Measurements from ENCODE around the gene CD63. TPM values are rescaled to one million over a fixed set of nuclear protein-coding genes. Genes with fewer than 3 reads are reported as not detected.

The CD63 gene
- total and polyA plus RNA-seq, 2 donors from 2014 or later = 1,130 to 1,381 TPM

- Histone ChIP-seq H3K9me3 (ENCODE audit: control insufficient read depth in 2 of 3, insufficient read depth in 1 of 3, low read length in 3 of 3) (no peaks in the 10 kb centered on the region), H3K4me3 (ENCODE audit: low read length in 3 of 3) (no peak overlapping the region), H3K4me1 (ENCODE audit: control insufficient read depth in 2 of 3, insufficient read depth in 2 of 3, low read depth in 1 of 3, low read length in 3 of 3) (peaks cover 0 to 9% (median 7%) of the 10 kb centered on the region in 3 donors), H3K27me3 (ENCODE audit: control insufficient read depth, insufficient read depth, low read length) (no peaks in the 10 kb centered on the region), H3K27ac (ENCODE audit: low read depth in 2 of 2, low read length in 2 of 2) (no peak overlapping the region), H3K36me3 (ENCODE audit: control insufficient read depth in 2 of 3, insufficient read depth in 3 of 3, low read length in 3 of 3) (no peaks in the 10 kb centered on the region), H3K9ac (ENCODE audit: low read length in 3 of 3) (no peak overlapping the region)
- TF ChIP-seq CTCF (IDR thresholded peaks at IDR 0.05; ENCODE audit: borderline replicate concordance, extremely low read depth, insufficient read depth) = no peak
- DNase-seq = peak in 1 of 5 donors; percentile 40
- no peak for FAIRE-seq
- intact Hi-C loops (cut with DNase I) = no loop called here
These were observed 7.3 kb upstream of the CD63 start for GRCh38 chr12:55736076-55736475.

DNA sequence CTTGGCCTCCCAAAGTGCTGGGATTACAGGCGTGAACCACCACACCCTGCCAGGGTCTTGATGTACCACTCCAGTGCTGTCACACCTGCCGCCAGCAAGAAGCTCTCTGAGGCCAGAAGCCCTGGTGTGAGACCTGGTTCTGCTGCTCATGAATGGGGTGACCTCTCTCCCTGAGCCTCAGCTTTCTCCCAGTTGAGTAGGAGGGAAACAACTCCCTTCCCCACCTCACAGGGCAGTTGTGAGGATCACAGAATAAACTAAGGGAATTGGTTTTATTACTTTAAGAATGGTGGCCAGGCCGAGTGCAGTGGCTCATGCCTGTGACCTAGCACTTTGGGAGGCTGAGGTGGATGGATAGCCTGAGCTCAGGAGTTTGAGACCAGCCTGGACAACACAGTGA, 5.8 kb upstream of the CD63 start:
- Histone ChIP-seq H3K27me3 (ENCODE audit: control insufficient read depth, insufficient read depth, low read length) (no peaks in the 10 kb centered on the region), H3K27ac (ENCODE audit: low read depth in 2 of 2, low read length in 2 of 2) (no peak overlapping the region), H3K4me1 (ENCODE audit: control insufficient read depth in 2 of 3, insufficient read depth in 2 of 3, low read depth in 1 of 3, low read length in 3 of 3) (peaks cover 0 to 19% (median 17%) of the 10 kb centered on the region in 3 donors), H3K36me3 (ENCODE audit: control insufficient read depth in 2 of 3, insufficient read depth in 3 of 3, low read length in 3 of 3) (no peaks in the 10 kb centered on the region), H3K4me3 (ENCODE audit: low read length in 3 of 3) (no peak overlapping the region), H3K9me3 (ENCODE audit: control insufficient read depth in 2 of 3, insufficient read depth in 1 of 3, low read length in 3 of 3) (no peaks in the 10 kb centered on the region), H3K9ac (ENCODE audit: low read length in 3 of 3) (no peak overlapping the region)
- DNase-seq (no peak), FAIRE-seq (no peak)
- intact Hi-C loops (cut with DNase I) = no loop called here
- TF ChIP-seq CTCF (IDR thresholded peaks at IDR 0.05; ENCODE audit: borderline replicate concordance, extremely low read depth, insufficient read depth) = no peak

DNA sequence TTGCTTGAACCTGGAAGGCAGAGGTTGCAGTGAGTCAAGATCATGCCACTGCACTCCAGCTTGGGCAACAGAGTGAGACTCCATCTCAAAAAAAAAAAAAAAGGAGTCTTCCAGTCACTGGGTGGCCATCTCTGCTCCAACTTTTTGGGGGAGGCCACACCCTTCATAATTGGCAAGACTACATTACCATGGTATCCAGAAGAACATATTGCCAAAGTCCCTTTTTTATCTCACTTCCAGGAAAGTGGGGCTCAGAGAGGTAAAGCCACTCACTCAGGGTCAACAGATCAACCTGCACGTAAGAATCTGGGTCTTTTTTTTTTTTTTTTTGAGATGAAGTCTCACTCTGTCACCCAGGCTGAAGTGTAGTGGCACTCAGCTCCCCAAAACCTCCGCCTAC, 5.0 kb upstream of the CD63 start:
- Histone ChIP-seq H3K9me3 (ENCODE audit: control insufficient read depth in 2 of 3, insufficient read depth in 1 of 3, low read length in 3 of 3) (no peaks in the 10 kb centered on the region), H3K4me3 (ENCODE audit: low read length in 3 of 3) (no peak overlapping the region), H3K36me3 (ENCODE audit: control insufficient read depth in 2 of 3, insufficient read depth in 3 of 3, low read length in 3 of 3) (no peaks in the 10 kb centered on the region), H3K4me1 (ENCODE audit: control insufficient read depth in 2 of 3, insufficient read depth in 2 of 3, low read depth in 1 of 3, low read length in 3 of 3) (peaks cover 0 to 21% (median 17%) of the 10 kb centered on the region in 3 donors), H3K27ac (ENCODE audit: low read depth in 2 of 2, low read length in 2 of 2) (no peak overlapping the region), H3K27me3 (ENCODE audit: control insufficient read depth, insufficient read depth, low read length) (no peaks in the 10 kb centered on the region), H3K9ac (ENCODE audit: low read length in 3 of 3) (no peak overlapping the region)
- DNase-seq (no peak), FAIRE-seq (no peak)
- intact Hi-C loops (cut with DNase I) = no loop called here
- TF ChIP-seq CTCF (IDR thresholded peaks at IDR 0.05; ENCODE audit: borderline replicate concordance, extremely low read depth, insufficient read depth) = no peak

DNA sequence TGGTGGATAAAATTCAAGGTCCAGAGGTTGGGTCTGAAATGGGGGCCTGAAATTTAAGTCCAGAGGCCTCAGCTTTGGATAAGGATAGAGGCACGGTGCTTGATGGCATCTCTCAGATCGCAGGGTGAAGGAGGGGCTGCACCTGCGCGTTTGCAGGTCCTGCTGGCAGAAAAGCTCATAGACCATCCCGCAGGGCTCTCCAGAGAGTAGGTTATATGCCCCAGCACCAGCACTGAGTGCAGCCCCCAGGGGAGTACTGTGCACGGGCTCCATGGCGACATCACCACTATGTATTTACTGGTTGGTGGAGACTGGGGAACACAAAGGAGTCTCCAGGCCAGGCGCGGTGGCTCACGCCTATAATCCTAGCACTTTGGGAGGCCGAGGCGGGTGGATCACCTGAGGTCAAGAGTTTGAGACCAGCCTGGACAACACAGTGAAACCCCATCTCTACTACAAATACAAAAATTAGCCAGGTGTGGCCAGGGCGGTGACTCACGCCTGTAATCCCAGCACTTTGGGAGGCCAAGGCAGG, 4.3 kb upstream of the CD63 start:
- no peak overlapping the region for H3K9ac ChIP-seq (ENCODE audit: low read length in 3 of 3)
- H3K36me3 ChIP-seq (ENCODE audit: control insufficient read depth in 2 of 3, insufficient read depth in 3 of 3, low read length in 3 of 3) = no peaks in the 10 kb centered on the region
- no peaks in the 10 kb centered on the region for H3K9me3 ChIP-seq (ENCODE audit: control insufficient read depth in 2 of 3, insufficient read depth in 1 of 3, low read length in 3 of 3)
- no peak overlapping the region for H3K4me3 ChIP-seq (ENCODE audit: low read length in 3 of 3)
- no peak for TF ChIP-seq CTCF (IDR thresholded peaks at IDR 0.05; ENCODE audit: borderline replicate concordance, extremely low read depth, insufficient read depth)
- no peak for FAIRE-seq
- no peak overlapping the region for H3K27ac ChIP-seq (ENCODE audit: low read depth in 2 of 2, low read length in 2 of 2)
- no peak for DNase-seq
- H3K27me3 ChIP-seq (ENCODE audit: control insufficient read depth, insufficient read depth, low read length) = no peaks in the 10 kb centered on the region
- intact Hi-C loops (cut with DNase I) = no loop called here
- peaks cover 0 to 19% (median 15%) of the 10 kb centered on the region in 3 donors for H3K4me1 ChIP-seq (ENCODE audit: control insufficient read depth in 2 of 3, insufficient read depth in 2 of 3, low read depth in 1 of 3, low read length in 3 of 3)

Data from kidney (tissue), 14 donors.